Activated CD8-positive, alpha-beta memory T cell treated with anti-CD3 and anti-CD28 coated beads, Interleukin-2, amount 10 ng/mL, durations not matched to agents 7 days and 5 days (primary cell): ENCODE data around the gene RAB33A. TPM values are rescaled to one million over a fixed set of nuclear protein-coding genes. Genes with fewer than 3 reads are reported as not detected.
A peak's percentile ranks its signal among the peaks of the same experiment; 100 is the strongest.

Experiments used
- ATAC-seq: fragments of 150-1000 bp; cut with Tn5 transposase; one replicate; pipeline ENCODE4 v1.10.0; 2021; ENCODE audit warnings: moderate library complexity
- CTCF ChIA-PET: fragments of 350-600 bp; sonication (Branson Sonifier 250); formaldehyde crosslinking; loops from one replicate; lab custom pipeline; 2021; ENCODE audit warnings: antibody characterized with exemption; lab: Charles Lee
- DNase-seq: peaks from one replicate; pipeline ENCODE4 v3.0.0-alpha.2; 2020
- H3K27ac Mint-ChIP-seq: one replicate; pipeline ENCODE4 v1.8.0; 2021; ENCODE audit warnings: mild to moderate bottlenecking, mixed read lengths
- H3K27me3 Mint-ChIP-seq: one replicate; pipeline ENCODE4 v1.8.0; 2021; ENCODE audit warnings: mixed read lengths
- H3K36me3 Mint-ChIP-seq: one replicate; pipeline ENCODE4 v1.8.0; 2021; ENCODE audit warnings: mild to moderate bottlenecking, mixed read lengths
- H3K4me1 Mint-ChIP-seq: one replicate; pipeline ENCODE4 v1.8.0; 2021; ENCODE audit warnings: mixed read lengths
- H3K4me3 Mint-ChIP-seq: one replicate; pipeline ENCODE4 v1.8.0; 2021; ENCODE audit warnings: mild to moderate bottlenecking, moderate library complexity, mixed read lengths
- H3K9me3 Mint-ChIP-seq: one replicate; pipeline ENCODE4 v1.8.0; 2022; ENCODE audit warnings: low read depth, mixed read lengths
- total RNA-seq, 2 experiments: library from RNA; stranded (reverse); gene quantifications; one replicate each; pipeline ENCODE4 v1.2.3, GENCODE V29; 2021

Gene RAB33A
- total RNA-seq, 2 experiments from 2014 or later, result 38.8 to 41.1 TPM

DNA sequence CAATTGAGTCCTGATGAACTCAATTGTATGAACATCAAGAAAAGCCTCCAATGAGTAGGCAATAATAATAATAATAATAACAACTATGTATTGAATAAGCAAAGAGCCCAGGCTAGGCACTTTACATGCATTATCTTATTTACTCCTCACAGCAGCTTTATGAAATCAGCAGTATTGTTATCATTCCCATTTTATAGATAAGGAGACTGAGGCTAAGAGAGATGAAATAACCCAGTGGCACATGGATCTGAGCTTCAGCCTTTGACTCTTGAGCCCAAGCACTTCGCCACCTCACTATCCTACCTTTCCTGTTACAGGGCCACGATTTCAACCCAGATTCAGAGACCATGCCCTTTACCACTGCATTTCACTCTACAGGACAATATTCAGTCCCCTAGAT lies 3.2 kb downstream of the RAB33A start:
- peaks cover 52% of the 10 kb centered on the region for H3K4me1 Mint-ChIP-seq
- DNase-seq, result no peak
- ATAC-seq, result no peak
- H3K27me3 Mint-ChIP-seq, result no peaks in the 10 kb centered on the region
- H3K27ac Mint-ChIP-seq, result peak overlapping the region; percentile 98
- CTCF ChIA-PET, result interaction anchor here (0.6 to 5.6 kb wide), 2 partner anchors 12 to 94 kb away, joined by 3 to 30 read pairs; no protein-coding TSS in a partner anchor
- H3K9me3 Mint-ChIP-seq, result no peaks in the 10 kb centered on the region
- H3K4me3 Mint-ChIP-seq, result peak overlapping the region; percentile 92
- peaks cover 44% of the 10 kb centered on the region for H3K36me3 Mint-ChIP-seq

DNA sequence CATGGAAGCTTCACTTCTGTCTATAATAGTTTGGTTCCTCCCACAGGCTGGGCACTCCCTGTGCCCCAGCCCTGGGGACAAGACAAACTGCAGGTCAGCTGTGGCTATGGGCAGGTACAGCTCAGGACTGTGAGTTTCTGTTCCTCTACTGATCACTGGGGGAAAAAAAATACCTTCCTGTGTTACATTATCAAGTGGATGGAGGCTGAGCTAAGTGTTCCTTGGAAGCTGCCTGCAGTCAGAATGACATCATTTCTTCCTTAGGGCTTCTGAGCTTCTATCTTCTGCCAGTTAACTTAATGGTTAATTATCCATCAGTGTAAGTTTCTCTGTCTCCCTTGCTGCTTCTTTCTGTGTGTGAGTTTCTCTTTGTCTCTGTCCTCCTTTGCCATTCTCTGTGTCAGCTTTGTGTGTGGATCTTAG lies 4.6 kb downstream of the RAB33A start:
- peaks cover 51% of the 10 kb centered on the region for H3K4me1 Mint-ChIP-seq
- no peak for ATAC-seq

DNA sequence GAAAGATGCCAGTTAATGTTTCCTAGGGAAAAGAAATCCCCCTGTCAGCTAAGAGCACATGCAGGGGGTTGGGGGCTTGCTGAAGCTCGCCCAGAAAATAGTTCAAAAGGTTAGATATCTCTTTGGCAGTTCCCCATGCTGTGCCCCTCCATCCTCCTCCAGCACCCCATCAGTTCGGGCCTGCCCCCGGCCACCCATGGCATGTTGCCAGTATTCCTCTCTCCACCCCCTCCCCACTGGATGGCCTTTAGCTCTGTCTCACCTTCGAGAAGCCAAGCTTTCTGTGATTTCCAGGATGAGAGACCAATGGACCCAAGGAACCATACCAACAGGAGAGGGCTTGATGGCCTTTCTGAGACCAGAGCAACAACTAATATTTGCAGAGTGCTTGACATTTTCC lies 5.2 kb downstream of the RAB33A start:
- H3K36me3 Mint-ChIP-seq, result peaks cover 49% of the 10 kb centered on the region
- H3K4me3 Mint-ChIP-seq, result no peak overlapping the region
- H3K4me1 Mint-ChIP-seq, result peaks cover 51% of the 10 kb centered on the region
- ATAC-seq (no peak), DNase-seq (no peak)
- CTCF ChIA-PET, result interaction anchor here (1.4 kb wide), 1 partner anchor 97 kb away, joined by 7 read pairs; no protein-coding TSS in a partner anchor
- no peaks in the 10 kb centered on the region for H3K9me3 Mint-ChIP-seq
- H3K27ac Mint-ChIP-seq, result peak overlapping the region; percentile 70
- H3K27me3 Mint-ChIP-seq, result no peaks in the 10 kb centered on the region

More for the DNA sequence above, 4.6 kb downstream of the RAB33A start:
- Mint-ChIP-seq H3K27ac (peak overlapping the region; percentile 70), H3K4me3 (peak overlapping the region; percentile 39), H3K9me3 (no peaks in the 10 kb centered on the region), H3K36me3 (peaks cover 49% of the 10 kb centered on the region), H3K27me3 (no peaks in the 10 kb centered on the region)
- no peak for DNase-seq
- CTCF ChIA-PET, result interaction anchor here (0.7 to 1.4 kb wide), 5 partner anchors 27 to 97 kb away, joined by 3 to 7 read pairs (median 3); no protein-coding TSS in a partner anchor

DNA sequence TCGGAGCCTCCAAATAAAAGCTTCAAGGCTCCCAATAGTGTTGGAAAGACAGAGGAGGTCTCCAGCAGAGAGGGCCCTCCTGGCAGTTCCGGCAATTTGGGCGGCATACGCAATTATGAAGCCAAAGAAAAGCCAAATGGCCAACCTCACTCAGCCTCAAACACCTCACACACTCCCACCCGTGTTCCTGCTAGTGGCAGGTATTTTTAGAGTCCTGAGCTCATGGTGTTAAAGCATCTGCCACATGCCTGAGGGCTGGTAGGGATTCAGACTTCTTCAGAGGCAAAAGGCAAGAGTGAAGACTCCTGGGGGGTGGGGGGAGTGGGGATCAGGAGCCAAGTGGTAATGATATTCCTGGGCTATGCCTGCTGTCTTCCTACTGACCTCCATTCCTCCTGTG lies 7.4 kb downstream of the RAB33A start:
- no peak for DNase-seq
- CTCF ChIA-PET, result no interaction called here
- no peak for ATAC-seq
- H3K27me3 Mint-ChIP-seq, result no peaks in the 10 kb centered on the region
- peaks cover 45% of the 10 kb centered on the region for H3K36me3 Mint-ChIP-seq
- peak overlapping the region; percentile 29 for H3K27ac Mint-ChIP-seq
- no peaks in the 10 kb centered on the region for H3K9me3 Mint-ChIP-seq
- H3K4me3 Mint-ChIP-seq, result no peak overlapping the region
- peaks cover 55% of the 10 kb centered on the region for H3K4me1 Mint-ChIP-seq

DNA sequence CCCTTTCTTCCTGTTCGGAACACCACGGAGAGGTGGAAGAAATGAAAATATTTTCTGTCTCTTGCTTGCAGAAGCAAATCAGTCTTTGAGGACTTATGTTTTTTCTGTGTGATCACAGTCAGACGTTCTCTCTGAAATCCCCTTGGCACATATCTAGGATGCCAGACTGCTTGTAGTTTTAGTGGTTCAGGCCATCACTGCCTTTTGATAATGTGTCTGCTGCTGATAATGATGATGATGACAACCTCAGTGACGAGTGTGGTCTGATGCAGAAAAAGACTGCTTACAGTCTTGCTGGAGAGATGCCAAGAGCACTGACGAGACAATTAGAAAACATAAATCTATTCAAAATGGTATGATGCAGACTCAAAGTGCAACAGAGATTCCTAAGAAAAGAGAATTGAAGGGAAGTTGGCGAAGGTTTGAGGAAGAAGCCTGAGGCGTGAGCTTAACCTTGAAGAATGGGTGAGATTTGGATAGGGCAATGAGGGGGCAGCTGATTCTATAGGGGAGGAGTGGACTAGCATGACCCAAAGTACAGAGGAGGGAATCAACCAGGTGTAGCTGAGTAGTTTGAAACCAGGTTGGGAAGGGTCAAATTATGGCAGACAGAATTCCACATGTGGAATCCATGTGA lies 7.9 kb downstream of the RAB33A start:
- CTCF ChIA-PET, result no interaction called here
- H3K9me3 Mint-ChIP-seq, result no peaks in the 10 kb centered on the region
- peak overlapping the region; percentile 29 for H3K27ac Mint-ChIP-seq
- DNase-seq (no peak), ATAC-seq (no peak)
- H3K27me3 Mint-ChIP-seq, result no peaks in the 10 kb centered on the region
- no peak overlapping the region for H3K4me3 Mint-ChIP-seq
- peaks cover 47% of the 10 kb centered on the region for H3K36me3 Mint-ChIP-seq
- H3K4me1 Mint-ChIP-seq, result peaks cover 55% of the 10 kb centered on the region

DNA sequence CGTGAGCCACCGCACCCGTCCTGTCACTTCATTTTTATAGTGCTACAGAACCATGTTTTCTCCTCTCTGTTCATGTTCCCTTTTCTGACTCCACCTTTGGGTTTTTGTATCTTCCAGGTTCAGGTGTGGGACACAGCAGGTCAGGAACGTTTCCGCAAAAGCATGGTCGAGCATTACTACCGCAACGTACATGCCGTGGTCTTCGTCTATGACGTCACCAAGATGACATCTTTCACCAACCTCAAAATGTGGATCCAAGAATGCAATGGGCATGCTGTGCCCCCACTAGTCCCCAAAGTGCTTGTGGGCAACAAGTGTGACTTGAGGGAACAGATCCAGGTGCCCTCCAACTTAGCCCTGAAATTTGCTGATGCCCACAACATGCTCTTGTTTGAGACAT lies 12.4 kb downstream of the RAB33A start:
- no peak for DNase-seq
- peaks cover 21% of the 10 kb centered on the region for H3K36me3 Mint-ChIP-seq
- ATAC-seq, result no peak
- H3K27ac Mint-ChIP-seq, result peak overlapping the region; percentile 73
- peaks cover 33% of the 10 kb centered on the region for H3K4me1 Mint-ChIP-seq
- H3K9me3 Mint-ChIP-seq, result no peaks in the 10 kb centered on the region
- CTCF ChIA-PET, result no interaction called here
- no peaks in the 10 kb centered on the region for H3K27me3 Mint-ChIP-seq
- H3K4me3 Mint-ChIP-seq, result no peak overlapping the region

DNA sequence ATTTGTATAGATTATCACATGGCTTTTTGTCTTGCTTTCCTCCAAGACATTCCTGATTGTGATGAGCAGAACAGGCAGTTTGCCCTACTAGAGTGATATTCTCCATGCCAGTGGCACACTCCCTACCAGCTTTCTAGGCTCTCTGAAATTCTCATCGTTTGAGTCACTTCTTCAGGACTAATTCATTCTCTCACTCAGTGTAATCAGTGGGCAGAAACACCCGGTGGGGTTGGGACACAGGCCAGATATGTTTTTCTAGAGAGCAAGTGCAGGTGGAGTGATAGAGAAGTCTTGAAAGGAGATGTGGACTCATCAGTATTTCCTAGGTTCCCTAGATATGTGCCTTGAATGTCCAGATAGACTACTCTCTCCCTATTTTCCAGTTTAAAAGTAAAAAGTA lies 13.1 kb downstream of the RAB33A start:
- H3K27me3 Mint-ChIP-seq, result no peaks in the 10 kb centered on the region
- peaks cover 28% of the 10 kb centered on the region for H3K4me1 Mint-ChIP-seq
- no peaks in the 10 kb centered on the region for H3K9me3 Mint-ChIP-seq
- peaks cover 16% of the 10 kb centered on the region for H3K36me3 Mint-ChIP-seq
- H3K4me3 Mint-ChIP-seq, result no peak overlapping the region
- ATAC-seq (no peak), DNase-seq (no peak)
- CTCF ChIA-PET, result no interaction called here
- H3K27ac Mint-ChIP-seq, result peak overlapping the region; percentile 32

DNA sequence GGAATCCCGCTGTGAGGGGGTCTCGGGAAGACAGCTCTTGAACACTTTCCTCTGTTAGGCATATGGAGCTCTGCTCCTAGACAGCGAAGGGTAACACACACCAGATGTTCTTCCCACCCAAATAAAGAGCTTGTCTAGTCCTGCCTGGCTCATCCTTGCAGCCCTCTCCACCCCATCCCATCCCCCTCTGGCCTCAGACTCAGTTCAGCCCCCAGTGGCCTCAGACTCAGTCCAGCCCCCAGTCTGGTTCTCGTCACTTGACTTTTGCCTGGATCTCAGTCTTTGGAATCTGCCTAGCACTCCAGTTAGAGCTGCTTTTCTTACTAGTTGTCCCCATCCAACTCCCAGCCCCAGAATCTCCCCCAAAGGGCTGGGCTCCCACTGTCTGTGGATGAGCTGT lies 14.9 kb downstream of the RAB33A start:
- H3K4me1 Mint-ChIP-seq, result peaks cover 22% of the 10 kb centered on the region
- H3K4me3 Mint-ChIP-seq, result no peak overlapping the region
- ATAC-seq, result no peak
- CTCF ChIA-PET, result interaction anchor here (1.2 to 11.5 kb wide), 3 partner anchors 21 to 126 kb away, joined by 3 to 77 read pairs (median 4); partner anchors contain the start of gene AIFM1
- no peak for DNase-seq
- H3K9me3 Mint-ChIP-seq, result no peaks in the 10 kb centered on the region
- no peak overlapping the region for H3K27ac Mint-ChIP-seq
- no peaks in the 10 kb centered on the region for H3K27me3 Mint-ChIP-seq
- peaks cover 10% of the 10 kb centered on the region for H3K36me3 Mint-ChIP-seq

DNA sequence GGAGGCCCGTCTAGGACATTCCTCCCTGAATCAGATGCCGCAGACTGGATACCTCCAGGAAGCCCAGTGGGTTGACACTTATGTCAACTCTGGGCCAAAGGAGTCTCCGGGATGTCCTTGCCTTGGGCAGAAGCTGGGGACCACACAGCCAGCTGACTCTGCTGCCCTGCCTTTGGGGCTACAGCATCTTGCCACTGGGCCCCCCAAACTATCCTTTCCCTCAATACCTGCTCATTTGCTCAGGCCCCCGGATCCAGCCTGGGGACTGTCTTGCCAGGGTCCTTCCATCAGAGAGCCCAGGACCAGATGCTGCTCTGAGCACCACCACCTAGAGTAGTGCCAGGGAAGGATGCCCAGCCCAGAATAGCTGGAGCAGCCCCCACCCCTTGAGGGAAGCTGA lies 19.0 kb downstream of the RAB33A start:
- no peak overlapping the region for H3K27ac Mint-ChIP-seq
- no peak overlapping the region for H3K4me3 Mint-ChIP-seq
- H3K4me1 Mint-ChIP-seq, result peaks cover 19% of the 10 kb centered on the region
- no peaks in the 10 kb centered on the region for H3K27me3 Mint-ChIP-seq
- H3K36me3 Mint-ChIP-seq, result no peaks in the 10 kb centered on the region
- CTCF ChIA-PET, result interaction anchor here (1.2 to 11.5 kb wide), 3 partner anchors 71 to 163 kb away, joined by 3 to 77 read pairs (median 10); no protein-coding TSS in a partner anchor
- H3K9me3 Mint-ChIP-seq, result no peaks in the 10 kb centered on the region
- no peak for ATAC-seq
- no peak for DNase-seq

DNA sequence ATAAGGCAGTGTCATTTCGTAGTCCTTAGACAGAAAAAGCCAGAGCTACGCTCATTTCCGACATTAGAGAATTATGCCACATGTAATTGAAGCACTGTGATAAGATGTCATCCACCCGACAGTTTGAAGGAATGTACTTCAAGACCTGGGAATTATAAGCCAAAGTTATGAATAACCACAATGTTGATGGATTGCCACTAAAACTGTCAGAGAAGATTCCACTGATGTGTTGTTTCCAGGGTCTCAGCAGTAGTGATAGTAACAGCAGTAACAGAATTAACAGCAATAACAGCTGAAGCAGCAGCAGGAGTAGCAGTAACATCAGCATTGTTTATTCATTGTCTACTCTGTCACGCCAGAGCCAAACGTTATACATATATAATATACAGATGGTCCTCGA lies 24.7 kb downstream of the RAB33A start:
- no peak for ATAC-seq
- H3K9me3 Mint-ChIP-seq, result no peaks in the 10 kb centered on the region
- H3K36me3 Mint-ChIP-seq, result no peaks in the 10 kb centered on the region
- H3K27ac Mint-ChIP-seq, result no peak overlapping the region
- CTCF ChIA-PET, result interaction anchor here (11.5 kb wide), 1 partner anchor 116 kb away, joined by 77 read pairs; no protein-coding TSS in a partner anchor
- DNase-seq, result no peak
- H3K27me3 Mint-ChIP-seq, result no peaks in the 10 kb centered on the region
- H3K4me1 Mint-ChIP-seq, result peaks cover 15% of the 10 kb centered on the region
- H3K4me3 Mint-ChIP-seq, result no peak overlapping the region

DNA sequence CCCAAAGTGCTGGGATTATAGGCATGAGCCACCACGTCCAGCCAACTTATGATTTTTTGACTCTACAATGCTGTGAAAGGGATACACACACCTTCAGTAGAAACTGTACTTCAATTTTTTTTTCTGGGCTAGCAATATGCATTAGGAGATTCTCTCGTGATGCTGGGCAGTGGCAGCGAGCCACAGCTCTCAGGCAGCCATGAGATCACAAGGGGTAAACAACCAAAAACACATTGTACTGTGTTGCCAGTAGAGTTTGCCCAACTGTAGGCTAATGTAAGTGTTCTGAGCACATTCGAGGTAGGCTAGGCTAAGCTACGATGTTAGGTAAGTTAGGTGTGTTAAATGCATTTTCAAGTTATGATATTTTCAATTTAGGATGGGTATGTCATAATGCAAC lies 25.7 kb downstream of the RAB33A start:
- H3K4me3 Mint-ChIP-seq, result no peak overlapping the region
- ATAC-seq (no peak), DNase-seq (no peak)
- CTCF ChIA-PET, result interaction anchor here (11.5 kb wide), 1 partner anchor 117 kb away, joined by 77 read pairs; no protein-coding TSS in a partner anchor
- no peaks in the 10 kb centered on the region for H3K27me3 Mint-ChIP-seq
- H3K9me3 Mint-ChIP-seq, result no peaks in the 10 kb centered on the region
- no peaks in the 10 kb centered on the region for H3K36me3 Mint-ChIP-seq
- H3K27ac Mint-ChIP-seq, result no peak overlapping the region
- peaks cover 11% of the 10 kb centered on the region for H3K4me1 Mint-ChIP-seq

DNA sequence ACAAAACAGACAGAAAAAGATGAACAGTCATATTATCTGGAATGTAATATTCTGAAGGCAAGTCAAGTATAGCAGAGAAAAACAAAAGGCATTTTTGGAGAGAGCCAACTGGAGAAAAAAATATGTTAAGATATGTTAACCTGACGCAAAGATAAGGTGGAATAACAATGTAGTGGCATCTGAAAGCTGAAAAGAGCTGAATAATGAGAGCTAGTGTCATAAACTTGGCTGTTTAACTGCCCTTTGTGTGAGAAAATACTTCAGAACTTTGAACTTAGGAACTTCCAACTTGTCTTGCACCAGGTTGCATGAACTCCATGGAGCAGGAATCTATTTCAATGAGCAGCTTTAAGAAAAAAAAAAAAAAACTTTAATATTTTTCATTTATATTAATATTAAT lies 32.9 kb downstream of the RAB33A start:
- ATAC-seq, result no peak
- no peaks in the 10 kb centered on the region for H3K4me1 Mint-ChIP-seq
- no peaks in the 10 kb centered on the region for H3K9me3 Mint-ChIP-seq
- no peak overlapping the region for H3K4me3 Mint-ChIP-seq
- DNase-seq, result no peak
- CTCF ChIA-PET, result no interaction called here
- peaks cover 19% of the 10 kb centered on the region for H3K36me3 Mint-ChIP-seq
- H3K27me3 Mint-ChIP-seq, result no peaks in the 10 kb centered on the region
- no peak overlapping the region for H3K27ac Mint-ChIP-seq

DNA sequence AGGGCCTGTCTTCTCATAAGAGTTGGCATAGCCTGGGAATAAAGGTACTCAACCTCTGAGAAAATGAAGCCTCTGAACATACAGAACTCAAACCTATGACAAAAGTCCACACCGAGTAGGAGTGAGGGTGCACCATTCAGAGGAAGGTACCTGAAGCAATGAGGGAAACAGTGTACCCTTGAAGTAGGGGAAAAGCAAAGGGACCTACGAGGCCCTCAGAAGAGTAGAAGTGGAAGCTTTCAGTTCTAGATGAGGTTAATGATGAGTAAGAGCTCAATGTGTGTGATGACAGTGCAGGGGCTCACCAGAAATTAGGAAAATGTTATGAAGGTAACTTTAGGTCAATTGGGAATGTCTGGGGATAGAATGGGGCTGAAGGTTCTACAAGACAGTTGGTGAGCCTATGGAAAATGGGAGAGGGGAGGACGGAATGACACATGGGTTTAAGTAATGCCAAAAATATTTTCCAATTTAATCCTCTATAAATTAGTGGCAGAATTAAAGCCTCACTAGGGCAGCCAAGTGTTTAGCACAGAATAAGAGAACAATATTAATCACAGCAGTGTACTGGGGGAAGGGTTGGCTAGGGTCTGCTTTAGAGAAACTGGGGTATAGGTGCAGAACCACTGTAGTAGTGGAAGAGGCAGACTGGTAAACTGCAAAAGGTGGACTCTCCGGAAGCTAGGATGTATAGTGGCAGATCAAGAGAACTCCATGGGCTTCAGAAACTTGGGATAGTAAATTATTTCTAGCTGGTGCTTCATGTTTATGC lies 39.8 kb downstream of the RAB33A start:
- CTCF ChIA-PET, result no interaction called here
- DNase-seq (no peak), ATAC-seq (peak; percentile 70)
- Mint-ChIP-seq H3K36me3 (peaks cover 41% of the 10 kb centered on the region), H3K4me1 (peaks cover 26% of the 10 kb centered on the region), H3K4me3 (peak overlapping the region; percentile 14), H3K9me3 (no peaks in the 10 kb centered on the region), H3K27ac (peak overlapping the region; percentile 80), H3K27me3 (no peaks in the 10 kb centered on the region)
